Fibroblast of lung (primary cell): ENCODE data around the gene POLR1C. TPM values are rescaled to one million over a fixed set of nuclear protein-coding genes. Genes with fewer than 3 reads are reported as not detected.

Experiments
- DNase-seq, 2 donors: peaks; one replicate each; pipeline versions ENCODE4 v3.0.0 to v3.0.0-alpha.2; 2010; ENCODE audit warnings: low read depth in 2 of 2
- H2AFZ ChIP-seq: 2 replicates; pipeline ENCODE4 v1.5.1; 2012; ENCODE audit warnings: low read length, control low read depth, inconsistent platforms
- H3K27ac ChIP-seq: 2 replicates; pipeline ENCODE4 v1.5.1; 2011; ENCODE audit warnings: low read length, control low read depth; ENCODE audit not compliant: insufficient read depth
- H3K27me3 ChIP-seq: 2 replicates; pipeline ENCODE4 v1.5.1; 2011; ENCODE audit warnings: mild to moderate bottlenecking, low read length; ENCODE audit not compliant: control insufficient read depth, insufficient read depth
- H3K36me3 ChIP-seq: 2 replicates; pipeline ENCODE4 v1.5.1; 2011; ENCODE audit warnings: low read length; ENCODE audit not compliant: control insufficient read depth, insufficient read depth
- H3K4me1 ChIP-seq: 2 replicates; pipeline ENCODE4 v1.5.1; 2011; ENCODE audit warnings: low read length; ENCODE audit not compliant: control insufficient read depth, insufficient read depth; ENCODE audit errors: extremely low read depth
- H3K4me2 ChIP-seq: 2 replicates; pipeline ENCODE4 v1.5.1; 2011; ENCODE audit warnings: low read length, control low read depth; ENCODE audit not compliant: insufficient read depth; ENCODE audit errors: extremely low read depth
- H3K4me3 ChIP-seq, 4 experiments: fragments of 200-600 bp in 1 of 4; sonication (generic) in 1 of 4; replicated peaks in 1 of 4; 2 replicates each; pipeline ENCODE4 v1.5.1; 2011 to 2016; ENCODE audit warnings: low read length in 4 of 4, low read depth in 3 of 4, mild to moderate bottlenecking in 3 of 4, control low read depth in 2 of 4, inconsistent platforms in 1 of 4, mixed read lengths in 1 of 4; ENCODE audit not compliant: insufficient read depth in 1 of 4; ENCODE audit errors: control extremely low read depth in 1 of 4
- H3K79me2 ChIP-seq: 2 replicates; pipeline ENCODE4 v1.5.1; 2012; ENCODE audit warnings: mild to moderate bottlenecking, low read length, inconsistent platforms; ENCODE audit not compliant: control insufficient read depth, insufficient read depth
- H3K9ac ChIP-seq: 2 replicates; pipeline ENCODE4 v1.5.1; 2011; ENCODE audit warnings: mild to moderate bottlenecking, low read length, control low read depth; ENCODE audit not compliant: insufficient read depth
- H3K9me3 ChIP-seq: 2 replicates; pipeline ENCODE4 v1.5.1; 2012; ENCODE audit warnings: low read depth, low read length; ENCODE audit not compliant: control insufficient read depth, insufficient read depth
- H4K20me1 ChIP-seq: 2 replicates; pipeline ENCODE4 v1.5.1; 2011; ENCODE audit warnings: low read length; ENCODE audit not compliant: control insufficient read depth, insufficient read depth; ENCODE audit errors: extremely low read depth
- CTCF ChIP-seq, 2 donors: IDR thresholded peaks in 1 of 2; conservative IDR thresholded peaks in 1 of 2; 1 replicate in 1 of 2; 2 replicates in 1 of 2; pipeline ENCODE4 v1.5.1; 2011 to 2012; ENCODE audit warnings: low read length in 2 of 2, control low read depth in 1 of 2, inconsistent platforms in 1 of 2, low read depth in 1 of 2, mild to moderate bottlenecking in 1 of 2
- EZH2 ChIP-seq: IDR thresholded peaks from 2 replicates; pipeline ENCODE4 v1.5.1; 2012; ENCODE audit warnings: low read length, control low read depth, mild to moderate bottlenecking; ENCODE audit errors: missing control alignments
- polyA plus RNA-seq, 2 donors: library from polyadenylated mRNA; depleted of rRNA in 1 of 2; stranded (reverse) in 1 of 2; unstranded in 1 of 2; fragments of >200 nt; gene quantifications; 2 replicates each; pipeline ENCODE4 v1.2.1, GENCODE V29; 2011 to 2012; ENCODE audit warnings: missing spikeins in 1 of 2
- total RNA-seq: library from RNA; depleted of rRNA; stranded (reverse); fragments of >200 nt; gene quantifications from 2 replicates; pipeline ENCODE4 v1.2.1, GENCODE V29; 2014

POLR1C gene
- total and polyA plus RNA-seq, 2 donors (not counting 1 experiment from before 2014, with no cell fraction given) = 27.4 to 39.7 TPM

- H2AFZ ChIP-seq = no peak overlapping the region
- TF ChIP-seq EZH2 (no peak), CTCF (conservative IDR thresholded peaks at IDR 0.05 in 1 of 2, IDR thresholded peaks at IDR 0.05 in 1 of 2; ENCODE audit: low read depth in 1 of 2, low read length in 2 of 2) (no peak)
Measured at GRCh38 chr6:43570876-43571441, 54.1 kb downstream of the POLR1C start.

More at GRCh38 chr6:43570876-43571441, 54.1 kb downstream of the POLR1C start:
- peaks cover 24% of the 10 kb centered on the region for H3K79me2 ChIP-seq
- H3K27ac ChIP-seq = no peak overlapping the region
- peaks cover 2% of the 10 kb centered on the region for H3K36me3 ChIP-seq
- no peaks in the 10 kb centered on the region for H3K27me3 ChIP-seq
- peaks cover 2% of the 10 kb centered on the region for H3K4me1 ChIP-seq
- no peaks in the 10 kb centered on the region for H3K9me3 ChIP-seq
- H3K4me2 ChIP-seq = no peak overlapping the region
- H4K20me1 ChIP-seq = no peaks in the 10 kb centered on the region
- H3K4me3 ChIP-seq = no peak overlapping the region
- no peak overlapping the region for H3K9ac ChIP-seq
- DNase-seq = peak; percentile 32 to 44

Other genes starting within 250 kb of the POLR1C start
- not detected in 2 replicates for gene SLC22A7, start 218.8 kb upstream of the POLR1C start, total RNA-seq
- gene SLC22A7, start 218.8 kb upstream of the POLR1C start, polyA plus RNA-seq = not detected in 2 replicates
- gene CRIP3, start 208.3 kb upstream of the POLR1C start, total RNA-seq = 0.26 TPM in 1 of 2 replicates, not detected in the other
- not detected in 2 replicates for gene CRIP3, start 208.3 kb upstream of the POLR1C start, polyA plus RNA-seq
- 5.6 and 6.1 TPM in 2 replicates for gene ZNF318, start 147.4 kb upstream of the POLR1C start, total RNA-seq
- gene ZNF318, start 147.4 kb upstream of the POLR1C start, polyA plus RNA-seq = 8.6 and 10.0 TPM in 2 replicates
- 16.7 and 23.1 TPM in 2 replicates for gene ABCC10, start 89.5 kb upstream of the POLR1C start, total RNA-seq
- gene ABCC10, start 89.5 kb upstream of the POLR1C start, polyA plus RNA-seq = 8.9 and 9.3 TPM in 2 replicates
- under 0.01 and 0.17 TPM in 2 replicates for gene DLK2, start 61.5 kb upstream of the POLR1C start, total RNA-seq
- gene DLK2, start 61.5 kb upstream of the POLR1C start, polyA plus RNA-seq = 0.23 and 0.50 TPM in 2 replicates
- gene TJAP1, start 39.5 kb upstream of the POLR1C start, total RNA-seq = 7.4 and 8.9 TPM in 2 replicates
- 18.9 and 22.9 TPM in 2 replicates for gene TJAP1, start 39.5 kb upstream of the POLR1C start, polyA plus RNA-seq
- gene LRRC73, start 6.7 kb upstream of the POLR1C start, total RNA-seq = 0.26 and 0.33 TPM in 2 replicates
- 0.17 and 0.18 TPM in 2 replicates for gene LRRC73, start 6.7 kb upstream of the POLR1C start, polyA plus RNA-seq
- 83.7 and 106 TPM in 2 replicates for gene YIPF3, start 163 bp upstream of the POLR1C start, total RNA-seq
- gene YIPF3, start 163 bp upstream of the POLR1C start, polyA plus RNA-seq = 173 TPM in 2 replicates
- gene XPO5, start 58.9 kb downstream of the POLR1C start, total RNA-seq = 18.2 and 20.5 TPM in 2 replicates
- gene XPO5, start 58.9 kb downstream of the POLR1C start, polyA plus RNA-seq = 21.7 and 26.1 TPM in 2 replicates
- gene POLH, start 59.1 kb downstream of the POLR1C start, total RNA-seq = 19.5 and 21.8 TPM in 2 replicates
- gene POLH, start 59.1 kb downstream of the POLR1C start, polyA plus RNA-seq = 19.0 and 22.5 TPM in 2 replicates
- gene GTPBP2, start 112.2 kb downstream of the POLR1C start, total RNA-seq = 111 and 174 TPM in 2 replicates
- 44.4 and 45.2 TPM in 2 replicates for gene GTPBP2, start 112.2 kb downstream of the POLR1C start, polyA plus RNA-seq
- gene MAD2L1BP, start 118.8 kb downstream of the POLR1C start, total RNA-seq = 19.2 and 19.3 TPM in 2 replicates
- gene MAD2L1BP, start 118.8 kb downstream of the POLR1C start, polyA plus RNA-seq = 34.5 and 39.0 TPM in 2 replicates
- 1.5 and 1.7 TPM in 2 replicates for gene RSPH9, start 127.9 kb downstream of the POLR1C start, total RNA-seq
- gene RSPH9, start 127.9 kb downstream of the POLR1C start, polyA plus RNA-seq = 0.50 and 0.87 TPM in 2 replicates
- 39.3 and 42.1 TPM in 2 replicates for gene MRPS18A, start 170.7 kb downstream of the POLR1C start, total RNA-seq
- gene MRPS18A, start 170.7 kb downstream of the POLR1C start, polyA plus RNA-seq = 31.8 and 43.7 TPM in 2 replicates